Stimulated activated CD8-positive, alpha-beta memory T cell treated with anti-CD3 and anti-CD28 coated beads, Interleukin-15, amount 100 ng/mL, for 24 hours (primary cell): ENCODE data around the gene ATRN.

Source experiments
- DNase-seq: peaks from one replicate; pipeline ENCODE4 v3.0.0-alpha.2; 2020; ENCODE audit warnings: low read depth

The ATRN gene

GRCh38 chr20:3628502-3629314, 157.9 kb downstream of the ATRN start:
- no peak for DNase-seq

GRCh38 chr20:3629893-3630292, 159.1 kb downstream of the ATRN start:
- DNase-seq: no peak

GRCh38 chr20:3630429-3630828, 159.6 kb downstream of the ATRN start:
- no peak for DNase-seq

- no peak for DNase-seq
Measured at GRCh38 chr20:3631534-3631933, 160.7 kb downstream of the ATRN start.

- DNase-seq: no peak
Measured at GRCh38 chr20:3632311-3633004, 161.6 kb downstream of the ATRN start.

- no peak for DNase-seq
Measured at GRCh38 chr20:3633913-3634478, 163.2 kb downstream of the ATRN start.

GRCh38 chr20:3635346-3635745, 164.5 kb downstream of the ATRN start:
- DNase-seq: no peak

- no peak for DNase-seq
Measured at GRCh38 chr20:3640259-3640658, 169.4 kb downstream of the ATRN start.

- no peak for DNase-seq
Measured at GRCh38 chr20:3645309-3646066, 174.7 kb downstream of the ATRN start.

GRCh38 chr20:3646067-3646440, 175.2 kb downstream of the ATRN start:
- DNase-seq: no peak

- no peak for DNase-seq
Measured at GRCh38 chr20:3646651-3647050, 175.8 kb downstream of the ATRN start.

- no peak for DNase-seq
Measured at GRCh38 chr20:3647473-3647872, 176.7 kb downstream of the ATRN start.

- no peak for DNase-seq
Measured at GRCh38 chr20:3648951-3649350, 178.1 kb downstream of the ATRN start.

GRCh38 chr20:3651204-3651962, 180.6 kb downstream of the ATRN start:
- no peak for DNase-seq

- DNase-seq: no peak
Measured at GRCh38 chr20:3652221-3652620, 181.4 kb downstream of the ATRN start.

- DNase-seq: no peak
Measured at GRCh38 chr20:3652676-3653596, 182.1 kb downstream of the ATRN start.

- DNase-seq: no peak
Measured at GRCh38 chr20:3653921-3654320, 183.1 kb downstream of the ATRN start.

- no peak for DNase-seq
Measured at GRCh38 chr20:3654326-3655130, 183.7 kb downstream of the ATRN start.

- DNase-seq: no peak
Measured at GRCh38 chr20:3655131-3655405, 184.2 kb downstream of the ATRN start.
